Activated CD4-positive, alpha-beta T cell treated with anti-CD3 and anti-CD28 coated beads, Interleukin-2, Interleukin-4, amounts not matched to agents 100 ng/mL and 50 ng/mL, durations not matched to agents 16 hours and 8 hours (primary cell): ENCODE measurements around the gene ZMYM2.

Experiments used
- DNase-seq: peaks from one replicate; pipeline ENCODE4 v3.0.0-alpha.2; 2020; ENCODE audit warnings: low spot score

Gene ZMYM2

DNA sequence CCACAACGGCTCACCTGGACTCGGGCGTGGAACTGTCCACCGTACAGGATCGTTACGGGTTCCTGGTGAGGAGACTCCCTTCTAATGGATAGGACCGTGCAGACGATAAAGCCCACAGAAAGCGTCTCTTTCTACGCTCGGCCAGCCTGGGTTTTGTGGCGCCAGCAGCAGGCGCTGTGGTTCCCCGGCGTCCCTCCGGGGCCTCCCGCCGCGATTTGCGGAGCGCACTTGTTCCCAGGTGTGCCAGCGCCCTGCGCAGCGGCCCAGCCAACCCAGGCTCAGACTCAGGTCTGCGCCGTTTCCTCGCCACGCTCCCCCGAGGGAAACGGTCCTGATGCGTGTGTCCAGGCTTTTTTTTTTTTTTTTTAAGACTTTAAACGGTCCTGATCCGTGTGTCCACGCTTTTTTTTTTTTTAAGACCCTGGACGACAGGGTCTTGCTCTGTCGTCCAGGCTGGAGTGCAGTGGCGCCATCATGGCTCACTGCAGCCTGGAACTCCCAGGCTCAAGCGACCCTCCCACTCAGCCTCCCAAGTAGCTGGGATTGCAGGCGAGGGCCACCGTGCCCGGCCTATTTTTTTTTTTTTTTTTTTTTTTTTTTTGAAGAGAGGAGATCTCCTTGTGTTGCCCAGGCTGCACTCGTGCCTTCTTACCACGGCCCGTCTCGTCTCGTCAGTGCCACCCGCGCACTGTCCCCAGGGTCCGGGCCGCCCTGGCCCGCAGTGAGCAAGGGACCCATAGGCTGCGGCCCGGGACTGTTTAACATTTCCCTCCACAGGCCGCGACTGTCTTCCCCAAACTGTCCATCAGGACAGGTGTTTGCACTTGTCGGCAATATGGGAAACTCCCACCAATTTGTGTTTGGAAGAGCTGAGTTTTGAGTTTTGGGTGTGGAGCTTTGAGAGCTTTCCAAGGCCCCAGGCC, 178.5 kb downstream of the ZMYM2 start:
- DNase-seq = peak; percentile 51

DNA sequence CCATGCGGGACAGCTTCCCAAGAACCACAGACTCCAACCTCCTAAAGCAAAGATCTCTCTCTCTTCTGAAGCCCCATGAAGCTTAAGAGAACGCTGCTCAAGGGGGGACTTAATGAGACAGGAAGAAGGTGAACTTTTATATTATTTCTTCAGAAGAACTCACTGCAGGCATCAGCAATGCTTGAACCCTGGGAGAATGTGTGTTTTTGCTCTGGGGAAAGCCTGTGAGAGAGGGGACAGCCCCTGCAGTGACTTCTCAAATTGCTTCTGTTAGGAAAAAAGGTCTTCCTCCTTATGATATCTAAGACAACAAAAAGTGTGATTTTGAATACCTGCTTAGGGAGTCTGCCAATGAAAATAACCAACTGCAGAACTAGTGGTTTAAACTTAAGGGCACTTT, 179.3 kb downstream of the ZMYM2 start:
- DNase-seq = no peak

DNA sequence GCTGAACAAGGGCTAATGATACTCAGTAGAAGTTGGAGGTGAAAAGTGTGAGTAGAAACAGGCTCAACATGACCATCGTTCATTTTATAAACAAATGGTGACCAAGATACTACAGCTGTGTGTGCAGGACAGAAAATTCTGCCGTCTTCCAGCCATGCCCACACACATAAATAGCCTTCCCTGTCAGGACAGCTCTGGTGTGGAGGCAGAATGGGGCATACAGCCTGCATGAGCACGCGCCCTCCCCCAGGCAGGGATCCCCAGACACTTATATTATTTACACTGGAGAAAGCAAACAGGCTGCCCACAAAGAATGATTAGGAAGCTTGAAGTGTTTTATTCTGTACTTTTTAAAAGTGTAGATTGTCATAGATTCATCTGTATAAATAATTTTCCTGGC, 182.0 kb downstream of the ZMYM2 start:
- DNase-seq = no peak
